Measurements from ENCODE around the gene NHLRC4. TPM values are rescaled to one million over a fixed set of nuclear protein-coding genes. Genes with fewer than 3 reads are reported as not detected.

The NHLRC4 gene
- polyA plus RNA-seq, 3 donors, result 0.29 to 0.57 (median 0.36) TPM

DNA sequence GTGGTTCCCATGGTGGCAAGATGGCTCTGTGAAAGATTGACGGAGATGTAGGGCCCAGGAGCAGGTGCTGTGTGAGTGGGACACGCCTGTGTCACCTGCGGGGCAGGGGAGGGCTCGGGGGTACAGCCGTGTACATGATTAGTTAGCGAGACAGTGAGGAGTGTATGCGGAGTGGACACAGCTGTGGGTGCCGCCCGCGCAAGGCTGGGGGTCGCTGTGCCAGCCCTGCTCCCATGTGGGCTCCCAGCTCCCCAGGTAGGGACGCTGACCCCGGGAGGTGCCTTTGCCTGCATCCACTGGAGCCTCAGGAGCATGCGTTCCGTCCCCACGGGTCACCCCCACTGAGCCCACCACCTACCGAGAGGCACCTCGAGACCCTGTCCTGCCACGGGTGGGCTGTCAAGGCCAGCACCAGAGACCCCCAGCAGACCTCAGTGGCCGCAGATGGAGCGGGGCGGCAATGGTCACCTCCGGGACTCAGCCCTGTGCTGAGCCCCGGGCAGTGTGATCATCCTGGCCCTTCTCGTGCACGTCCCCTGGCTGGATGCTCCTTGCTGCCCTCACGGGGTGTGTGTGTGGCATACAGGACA is 31.9 kb upstream of the NHLRC4 start:
- H3K4me3 Mint-ChIP-seq, result no peak overlapping the region
- Histone ChIP-seq H3K36me3 (replicated peaks in 1 of 2; ENCODE audit: control insufficient read depth in 1 of 2, insufficient read depth in 2 of 2, low read length in 2 of 2) (peaks cover 22 to 36% of the 10 kb centered on the region in 2 donors), H3K4me2 (replicated peaks; ENCODE audit: extremely low read depth, low read length, poor library complexity, severe bottlenecking) (no peak overlapping the region), H4K20me1 (ENCODE audit: insufficient read depth, low read length) (peaks cover 91% of the 10 kb centered on the region), H3K9ac (ENCODE audit: insufficient read depth, low read length, poor library complexity, severe bottlenecking) (peak overlapping the region; percentile 36), H3K79me2 (ENCODE audit: insufficient read depth, low read length) (peaks cover 96% of the 10 kb centered on the region), H3K27ac (ENCODE audit: low read depth in 1 of 2, low read length in 2 of 2) (peak overlapping the region in 1 of 2 donors; percentile 61), H2AFZ (ENCODE audit: insufficient read depth, low read depth, low read length, poor library complexity, severe bottlenecking) (no peak overlapping the region), H3K4me1 (ENCODE audit: control insufficient read depth in 1 of 2, insufficient read depth in 2 of 2, low read length in 2 of 2) (peaks cover 12 to 22% of the 10 kb centered on the region in 2 donors), H3K27me3 (ENCODE audit: control insufficient read depth in 2 of 2, insufficient read depth in 2 of 2, low read length in 2 of 2) (no peaks in the 10 kb centered on the region), H3K4me3 (replicated peaks in 1 of 3; ENCODE audit: low read depth in 2 of 3, low read length in 3 of 3) (no peak overlapping the region), H3K9me3 (replicated peaks in 1 of 2; ENCODE audit: control insufficient read depth in 1 of 2, insufficient read depth in 1 of 2, low read length in 2 of 2) (no peaks in the 10 kb centered on the region)
- TF ChIP-seq, protein P1, sequence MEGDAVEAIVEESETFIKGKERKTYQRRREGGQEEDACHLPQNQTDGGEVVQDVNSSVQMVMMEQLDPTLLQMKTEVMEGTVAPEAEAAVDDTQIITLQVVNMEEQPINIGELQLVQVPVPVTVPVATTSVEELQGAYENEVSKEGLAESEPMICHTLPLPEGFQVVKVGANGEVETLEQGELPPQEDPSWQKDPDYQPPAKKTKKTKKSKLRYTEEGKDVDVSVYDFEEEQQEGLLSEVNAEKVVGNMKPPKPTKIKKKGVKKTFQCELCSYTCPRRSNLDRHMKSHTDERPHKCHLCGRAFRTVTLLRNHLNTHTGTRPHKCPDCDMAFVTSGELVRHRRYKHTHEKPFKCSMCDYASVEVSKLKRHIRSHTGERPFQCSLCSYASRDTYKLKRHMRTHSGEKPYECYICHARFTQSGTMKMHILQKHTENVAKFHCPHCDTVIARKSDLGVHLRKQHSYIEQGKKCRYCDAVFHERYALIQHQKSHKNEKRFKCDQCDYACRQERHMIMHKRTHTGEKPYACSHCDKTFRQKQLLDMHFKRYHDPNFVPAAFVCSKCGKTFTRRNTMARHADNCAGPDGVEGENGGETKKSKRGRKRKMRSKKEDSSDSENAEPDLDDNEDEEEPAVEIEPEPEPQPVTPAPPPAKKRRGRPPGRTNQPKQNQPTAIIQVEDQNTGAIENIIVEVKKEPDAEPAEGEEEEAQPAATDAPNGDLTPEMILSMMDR (IDR thresholded peaks at IDR 0.05), result no peak
- H3K27me3 Mint-ChIP-seq (ENCODE audit: low read depth in 3 of 3), result no peaks in the 10 kb centered on the region
- peaks cover 10% of the 10 kb centered on the region for H3K4me1 Mint-ChIP-seq
- H3K27ac Mint-ChIP-seq, result peak overlapping the region in 6 of 7 donors; percentile 25 to 83 (median 72)
- no peak for DNase-seq
- H3K9me3 Mint-ChIP-seq, result no peaks in the 10 kb centered on the region
- intact Hi-C loops (cut with micrococcal nuclease), result no loop called here
- peaks cover 19 to 33% of the 10 kb centered on the region in 2 donors for H3K36me3 Mint-ChIP-seq
- WGBS (ENCODE audit: insufficient coverage), result 98% methylated on average over 23 of the region's 27 CpGs

DNA sequence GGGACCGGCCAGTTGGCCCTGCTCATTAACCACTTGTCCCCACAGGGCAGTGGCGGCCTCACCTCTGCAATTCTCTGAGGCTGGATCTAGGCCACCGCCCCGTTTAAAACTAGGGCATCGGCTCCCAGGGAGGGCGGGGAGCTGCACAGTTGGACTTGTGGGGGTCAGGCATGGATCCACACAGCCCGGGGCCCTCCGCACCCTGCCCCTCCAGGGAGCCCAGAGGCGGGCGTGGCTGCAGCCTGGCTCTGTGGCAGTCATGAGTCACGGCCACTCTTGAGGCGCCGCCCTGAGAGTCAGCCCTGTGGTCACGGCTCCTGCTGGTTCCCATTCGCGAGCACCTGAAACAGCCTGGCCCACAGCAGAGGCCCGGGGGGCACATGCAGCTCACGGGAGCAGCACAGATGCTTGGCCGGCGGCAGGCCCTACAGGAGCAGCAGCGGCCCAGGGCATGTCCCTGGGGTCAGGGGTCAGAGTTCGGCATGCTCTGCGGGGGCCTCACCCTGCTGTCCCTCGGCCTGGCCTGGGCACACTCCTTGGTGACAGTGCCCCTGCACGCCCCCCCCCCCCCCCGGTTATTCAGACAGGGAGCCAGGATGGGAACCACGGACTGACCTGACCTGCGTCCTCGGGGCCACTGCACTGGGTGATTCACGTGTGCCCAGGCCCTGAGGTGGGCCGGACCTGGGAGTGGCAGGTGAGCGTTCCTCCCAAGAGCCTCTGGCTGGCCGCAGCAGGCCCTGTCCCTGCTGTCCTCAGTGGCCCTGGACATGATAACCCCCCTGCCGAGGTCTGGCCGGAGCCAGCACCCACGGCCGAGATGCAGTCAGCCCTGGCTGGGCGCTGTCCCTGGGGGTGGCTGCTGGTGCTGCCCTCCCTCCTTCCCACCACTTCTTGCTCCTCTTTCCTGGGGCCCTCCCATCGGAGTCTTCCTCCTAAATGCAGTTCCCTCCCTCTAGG is 31.1 kb upstream of the NHLRC4 start:
- peak overlapping the region; percentile 36 for H3K9ac ChIP-seq (ENCODE audit: insufficient read depth, low read length, poor library complexity, severe bottlenecking)
- no peak overlapping the region for H3K4me3 ChIP-seq (replicated peaks in 1 of 3; ENCODE audit: low read depth in 2 of 3, low read length in 3 of 3)
- no peak overlapping the region for H2AFZ ChIP-seq (ENCODE audit: insufficient read depth, low read depth, low read length, poor library complexity, severe bottlenecking)
- H3K4me1 ChIP-seq (ENCODE audit: control insufficient read depth in 1 of 2, insufficient read depth in 2 of 2, low read length in 2 of 2), result peaks cover 11 to 18% of the 10 kb centered on the region in 2 donors
- WGBS (ENCODE audit: insufficient coverage), result 74% methylated on average over 34 of the region's 39 CpGs
- peak; percentile 20 to 45 (median 27) for DNase-seq
- peaks cover 22 to 41% of the 10 kb centered on the region in 2 donors for H3K36me3 ChIP-seq (replicated peaks in 1 of 2; ENCODE audit: control insufficient read depth in 1 of 2, insufficient read depth in 2 of 2, low read length in 2 of 2)
- no peaks in the 10 kb centered on the region for H3K27me3 ChIP-seq (ENCODE audit: control insufficient read depth in 2 of 2, insufficient read depth in 2 of 2, low read length in 2 of 2)
- intact Hi-C loops (cut with micrococcal nuclease), result no loop called here
- H3K79me2 ChIP-seq (ENCODE audit: insufficient read depth, low read length), result peaks cover 95% of the 10 kb centered on the region
- no peaks in the 10 kb centered on the region for H3K9me3 ChIP-seq (replicated peaks in 1 of 2; ENCODE audit: control insufficient read depth in 1 of 2, insufficient read depth in 1 of 2, low read length in 2 of 2)
- TF ChIP-seq, protein P1 (IDR thresholded peaks at IDR 0.05), result no peak
- peaks cover 91% of the 10 kb centered on the region for H4K20me1 ChIP-seq (ENCODE audit: insufficient read depth, low read length)
- Mint-ChIP-seq H3K36me3 (peaks cover 19 to 31% of the 10 kb centered on the region in 2 donors), H3K27me3 (ENCODE audit: low read depth in 3 of 3) (no peaks in the 10 kb centered on the region), H3K27ac (peak overlapping the region in 5 of 7 donors; percentile 25 to 79 (median 65)), H3K4me3 (no peak overlapping the region), H3K4me1 (peaks cover 4% of the 10 kb centered on the region), H3K9me3 (no peaks in the 10 kb centered on the region)
- H3K4me2 ChIP-seq (replicated peaks; ENCODE audit: extremely low read depth, low read length, poor library complexity, severe bottlenecking), result no peak overlapping the region
- H3K27ac ChIP-seq (ENCODE audit: low read depth in 1 of 2, low read length in 2 of 2), result peak overlapping the region in 1 of 2 donors; percentile 61

Measured in CD14-positive monocyte (primary cell).